ENCODE measurements around the gene EIF3A. TPM values are rescaled to one million over a fixed set of nuclear protein-coding genes. Genes with fewer than 3 reads are reported as not detected.

The EIF3A gene
- total RNA-seq, 6 donors from 2014 or later = 90.2 to 138 (median 107) TPM

GRCh38 chr10:118995739-118996138 is 84.9 kb downstream of the EIF3A start:
- no peak overlapping the region for H3K27ac ChIP-seq
- no peaks in the 10 kb centered on the region for H3K36me3 ChIP-seq
- WGBS, 2 donors = 83 to 91% methylated on average over 10 of the region's 10 CpGs
- no peak for DNase-seq
- ATAC-seq (ENCODE audit: low FRiP score in 2 of 2) = no peak
- TF ChIP-seq CTCF (IDR thresholded peaks at IDR 0.05) (no peak), POLR2A (IDR thresholded peaks at IDR 0.05) (no peak), EP300 (IDR thresholded peaks at IDR 0.05) (no peak), POLR2AphosphoS5 (IDR thresholded peaks at IDR 0.05) (no peak)
- no peaks in the 10 kb centered on the region for H3K27me3 ChIP-seq
- no peak overlapping the region for H3K4me3 ChIP-seq
- H3K4me1 ChIP-seq = no peaks in the 10 kb centered on the region
- H3K9me3 ChIP-seq = no peaks in the 10 kb centered on the region

GRCh38 chr10:118994321-118994720 is 86.3 kb downstream of the EIF3A start:
- TF ChIP-seq CTCF (IDR thresholded peaks at IDR 0.05) (no peak), EP300 (IDR thresholded peaks at IDR 0.05) (no peak), POLR2A (IDR thresholded peaks at IDR 0.05) (no peak), POLR2AphosphoS5 (IDR thresholded peaks at IDR 0.05) (no peak)
- no peaks in the 10 kb centered on the region for H3K9me3 ChIP-seq
- H3K4me1 ChIP-seq = no peaks in the 10 kb centered on the region
- WGBS, 2 donors = 67 to 70% methylated on average over 1 to 2 of the region's 2 CpGs
- peak in 1 of 2 donors; percentile 34 for ATAC-seq (ENCODE audit: low FRiP score in 2 of 2)
- H3K27me3 ChIP-seq = no peaks in the 10 kb centered on the region
- H3K4me3 ChIP-seq = no peak overlapping the region
- no peaks in the 10 kb centered on the region for H3K36me3 ChIP-seq
- H3K27ac ChIP-seq = no peak overlapping the region
- no peak for DNase-seq

GRCh38 chr10:118993214-118993613 is 87.4 kb downstream of the EIF3A start:
- ATAC-seq (ENCODE audit: low FRiP score in 2 of 2) (no peak), DNase-seq (no peak)
- Histone ChIP-seq H3K4me3 (no peak overlapping the region), H3K36me3 (no peaks in the 10 kb centered on the region), H3K27me3 (no peaks in the 10 kb centered on the region), H3K27ac (no peak overlapping the region), H3K9me3 (no peaks in the 10 kb centered on the region), H3K4me1 (no peaks in the 10 kb centered on the region)
- TF ChIP-seq EP300 (IDR thresholded peaks at IDR 0.05) (no peak), CTCF (IDR thresholded peaks at IDR 0.05) (no peak), POLR2AphosphoS5 (IDR thresholded peaks at IDR 0.05) (no peak), POLR2A (IDR thresholded peaks at IDR 0.05) (no peak)
- WGBS, 2 donors = 82 to 87% methylated on average over 3 of the region's 3 CpGs

- ATAC-seq (ENCODE audit: low FRiP score in 2 of 2) (no peak), DNase-seq (no peak)
- Histone ChIP-seq H3K27me3 (no peaks in the 10 kb centered on the region), H3K4me3 (no peak overlapping the region), H3K36me3 (no peaks in the 10 kb centered on the region), H3K27ac (no peak overlapping the region), H3K4me1 (no peaks in the 10 kb centered on the region), H3K9me3 (no peaks in the 10 kb centered on the region)
- WGBS, 2 donors = 70 to 79% methylated on average over 2 of the region's 2 CpGs
- TF ChIP-seq EP300 (IDR thresholded peaks at IDR 0.05) (no peak), CTCF (IDR thresholded peaks at IDR 0.05) (no peak), POLR2AphosphoS5 (IDR thresholded peaks at IDR 0.05) (no peak), POLR2A (IDR thresholded peaks at IDR 0.05) (no peak)
Measured at GRCh38 chr10:118992496-118992895, 88.1 kb downstream of the EIF3A start.

GRCh38 chr10:118990326-118990725 is 90.3 kb downstream of the EIF3A start:
- DNase-seq = no peak
- WGBS, 2 donors = 89 to 91% methylated on average over 1 of the region's 1 CpG
- TF ChIP-seq CTCF (IDR thresholded peaks at IDR 0.05) (no peak), EP300 (IDR thresholded peaks at IDR 0.05) (no peak), POLR2A (IDR thresholded peaks at IDR 0.05) (no peak), POLR2AphosphoS5 (IDR thresholded peaks at IDR 0.05) (no peak)

More at GRCh38 chr10:118990326-118990725, 90.3 kb downstream of the EIF3A start:
- Histone ChIP-seq H3K4me1 (no peaks in the 10 kb centered on the region), H3K27ac (no peak overlapping the region), H3K4me3 (no peak overlapping the region), H3K27me3 (no peaks in the 10 kb centered on the region), H3K9me3 (peaks cover 0 to 7% (median 4%) of the 10 kb centered on the region in 4 donors), H3K36me3 (no peaks in the 10 kb centered on the region)
- ATAC-seq (ENCODE audit: low FRiP score in 2 of 2) = no peak

Measured in upper lobe of left lung (tissue), 6 donors.